Panc1 (cell line): ENCODE data around the gene PTPN18. TPM values are rescaled to one million over a fixed set of nuclear protein-coding genes. Genes with fewer than 3 reads are reported as not detected.

ENCODE experiments used
- ATAC-seq: fragments of 200-7000 bp; cut with Tn5 transposase; 2 replicates; pipeline ENCODE4 v1.9.1; 2020; ENCODE audit warnings: mild to moderate bottlenecking, moderate library complexity
- BruUV-seq: library from RNA; stranded (reverse); fragments of 400-500 nt; replicated peaks from 2 replicates; lab custom pipeline; 2021; lab: Mats Ljungman, UMichigan
- CTCF ChIA-PET: fragments of 300-600 bp; sonication (Branson Sonifier 250); formaldehyde crosslinking; loops from one replicate; lab custom pipeline; 2022; ENCODE audit warnings: antibody characterized with exemption; lab: Charles Lee
- POLR2A ChIA-PET: fragments of 300-600 bp; sonication (Branson Sonifier 250); formaldehyde crosslinking; loops from one replicate; lab custom pipeline; 2022; ENCODE audit warnings: antibody characterized with exemption; lab: Charles Lee
- DNase-seq: peaks from one replicate; pipeline ENCODE4 v3.0.0-alpha.2; 2010; ENCODE audit warnings: low read depth, low spot score
- H3K27ac ChIP-seq: 2 replicates; pipeline ENCODE4 v1.5.1; 2011; ENCODE audit warnings: mild to moderate bottlenecking, low read length, inconsistent platforms
- H3K27me3 ChIP-seq: fragments of 200-500 bp; sonication (Bioruptor generic); 2 replicates; pipeline ENCODE4 v1.6.0; 2014; ENCODE audit warnings: low read length, inconsistent platforms; ENCODE audit not compliant: control insufficient read depth, insufficient read depth
- H3K36me3 ChIP-seq: fragments of 200-500 bp; sonication (Bioruptor generic); 2 replicates; pipeline ENCODE4 v1.5.1; 2014; ENCODE audit warnings: inconsistent platforms, mild to moderate bottlenecking, low read length, moderate library complexity; ENCODE audit not compliant: control insufficient read depth, insufficient read depth
- H3K4me1 ChIP-seq: 2 replicates; pipeline ENCODE4 v1.5.1; 2011; ENCODE audit warnings: inconsistent platforms, mild to moderate bottlenecking, low read length, moderate library complexity; ENCODE audit not compliant: control insufficient read depth, insufficient read depth
- H3K4me3 ChIP-seq, 2 experiments: 2 replicates each; pipeline ENCODE4 v1.5.1; 2011 to 2012; ENCODE audit warnings: low read depth in 2 of 2, low read length in 2 of 2, mild to moderate bottlenecking in 2 of 2, inconsistent platforms in 1 of 2, moderate library complexity in 1 of 2
- H3K9me3 ChIP-seq: fragments of 200-500 bp; sonication (Bioruptor generic); 2 replicates; pipeline ENCODE4 v1.5.1; 2014; ENCODE audit warnings: low read depth, mild to moderate bottlenecking, inconsistent platforms, low read length, moderate library complexity; ENCODE audit not compliant: control insufficient read depth, insufficient read depth
- CTCF ChIP-seq: fragments of 450-650 bp; IDR thresholded peaks from 2 replicates; pipeline ENCODE4 v1.5.1; 2017; ENCODE audit warnings: mild to moderate bottlenecking
- POLR2AphosphoS5 ChIP-seq: IDR thresholded peaks from 2 replicates; pipeline ENCODE4 v1.6.1; 2012; ENCODE audit warnings: mild to moderate bottlenecking, low read depth, low read length, moderate library complexity
- REST ChIP-seq, 2 experiments: IDR thresholded peaks; 2 replicates each; pipeline ENCODE4 v1.6.1; 2011 to 2012; ENCODE audit warnings: low read depth in 2 of 2, control low read depth in 1 of 2, low read length in 1 of 2, mild to moderate bottlenecking in 1 of 2, moderate library complexity in 1 of 2; ENCODE audit not compliant: insufficient read depth in 1 of 2
- SIN3A ChIP-seq: IDR thresholded peaks from 2 replicates; pipeline ENCODE4 v1.6.1; 2012; ENCODE audit warnings: low read depth, mild to moderate bottlenecking, low read length, moderate library complexity, borderline replicate concordance; ENCODE audit not compliant: insufficient read depth
- TCF7L2 ChIP-seq: IDR thresholded peaks from 2 replicates; pipeline ENCODE4 v1.6.1; 2011; ENCODE audit warnings: mild to moderate bottlenecking, low read depth, low read length, inconsistent platforms
- in situ Hi-C: cut with HindIII; loops from 2 replicates; pipeline ENCODE4 v1.10.0; 2016; ENCODE audit warnings: low sequenced_read_pairs, low pct_unique_long_range_greater_than_20kb
- intact Hi-C: fragments of 100-400 bp; cut with micrococcal nuclease; formaldehyde crosslinking; loops from one replicate; pipeline ENCODE4 v1.10.0; 2022; ENCODE audit not compliant: unreplicated experiment
- total RNA-seq: library from RNA; stranded (reverse); gene quantifications from one replicate; pipeline ENCODE4 v1.2.1, GENCODE V29; 2021; ENCODE audit not compliant: unreplicated experiment

The PTPN18 gene
- total RNA-seq, 1 experiment from 2014 or later: 35.3 TPM

DNA sequence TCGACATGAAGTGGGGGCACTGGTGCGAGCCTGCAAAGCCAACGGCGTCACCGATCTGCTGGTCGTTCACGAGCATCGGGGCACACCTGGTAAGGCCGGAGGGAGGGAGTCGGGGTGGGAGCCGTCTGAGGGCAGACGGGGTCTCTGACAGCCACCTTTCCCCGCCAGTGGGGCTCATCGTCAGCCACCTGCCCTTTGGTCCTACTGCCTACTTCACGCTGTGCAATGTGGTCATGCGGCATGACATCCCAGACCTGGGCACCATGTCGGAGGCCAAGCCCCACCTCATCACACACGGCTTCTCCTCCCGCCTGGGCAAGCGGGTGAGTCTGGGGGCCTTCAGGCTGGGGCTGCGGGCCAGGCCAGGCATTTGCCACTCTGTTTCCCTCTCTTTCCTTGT lies 10.2 kb upstream of the PTPN18 start:
- no peak overlapping the region for H3K4me3 ChIP-seq
- ChIA-PET CTCF (no interaction called here), POLR2A (no interaction called here)
- peaks cover 12% of the 10 kb centered on the region for H3K36me3 ChIP-seq
- no TSS peak for BruUV-seq
- in situ Hi-C loops (no loop called here), intact Hi-C loops (no loop called here)
- H3K4me1 ChIP-seq: peaks cover 10% of the 10 kb centered on the region; the same call in 1 of the 2 replicates
- H3K27me3 ChIP-seq: no peaks in the 10 kb centered on the region
- no peak for ATAC-seq
- no peak overlapping the region for H3K27ac ChIP-seq
- H3K9me3 ChIP-seq: no peaks in the 10 kb centered on the region
- DNase-seq: no peak
- TF ChIP-seq REST (IDR thresholded peaks at IDR 0.05; ENCODE audit: insufficient read depth in 1 of 2, low read depth in 2 of 2, low read length in 1 of 2) (no peak), POLR2AphosphoS5 (no peak), TCF7L2 (no peak), SIN3A (no peak), CTCF (no peak)

GRCh38 chr2:130346041-130346740 lies 9.7 kb upstream of the PTPN18 start:
- no peak overlapping the region for H3K27ac ChIP-seq
- H3K4me1 ChIP-seq: peaks cover 7% of the 10 kb centered on the region; the same call in 1 of the 2 replicates
- H3K9me3 ChIP-seq: no peaks in the 10 kb centered on the region
- no peak for TF ChIP-seq CTCF
- no peak for TF ChIP-seq REST (IDR thresholded peaks at IDR 0.05; ENCODE audit: insufficient read depth in 1 of 2, low read depth in 2 of 2, low read length in 1 of 2)
- no peak for TF ChIP-seq SIN3A
- TF ChIP-seq TCF7L2: no peak
- no peak for TF ChIP-seq POLR2AphosphoS5
- intact Hi-C loops (no loop called here), in situ Hi-C loops (no loop called here)
- ATAC-seq (no peak), DNase-seq (no peak)
- peaks cover 12% of the 10 kb centered on the region for H3K36me3 ChIP-seq
- H3K4me3 ChIP-seq: no peak overlapping the region
- POLR2A ChIA-PET: no interaction called here
- no peaks in the 10 kb centered on the region for H3K27me3 ChIP-seq
- BruUV-seq: no TSS peak
- CTCF ChIA-PET: no interaction called here
